H1 (cell line): ENCODE data around the gene TXNDC12. TPM values are rescaled to one million over a fixed set of nuclear protein-coding genes. Genes with fewer than 3 reads are reported as not detected.

Source experiments
- CTCF ChIA-PET: fragments of 300-600 bp; sonication (Branson Sonifier 250); formaldehyde crosslinking; loops from one replicate; lab custom pipeline; 2021; ENCODE audit not compliant: partially characterized antibody; lab: Charles Lee
- POLR2A ChIA-PET: fragments of 300-600 bp; sonication (Branson Sonifier 250); formaldehyde crosslinking; loops from one replicate; lab custom pipeline; 2021; ENCODE audit warnings: inconsistent platforms; ENCODE audit not compliant: partially characterized antibody; lab: Charles Lee
- DNase-seq, 2 experiments: peaks; one replicate each; pipeline versions ENCODE4 v3.0.0 to v3.0.0-alpha.2; 2010 to 2022; ENCODE audit warnings: low spot score in 2 of 2, low read depth in 1 of 2, mixed read lengths in 1 of 2
- FAIRE-seq: peaks from 2 replicates; lab custom pipeline; 2011; peaks lifted over from hg19 to GRCh38; lab: Jason Lieb, UNC
- H2AFZ ChIP-seq: 2 replicates; pipeline ENCODE4 v1.8.1; 2012; ENCODE audit warnings: low read length, inconsistent platforms
- H2AK5ac ChIP-seq: 2 replicates; pipeline ENCODE4 v1.6.1; 2013; ENCODE audit warnings: low read depth, low read length
- H2BK120ac ChIP-seq: replicated peaks from 2 replicates; pipeline ENCODE3; 2013; ENCODE audit warnings: low read depth, low read length, inconsistent platforms
- H2BK12ac ChIP-seq: 2 replicates; pipeline ENCODE4 v1.6.1; 2013; ENCODE audit warnings: low read depth, low read length
- H2BK15ac ChIP-seq: 2 replicates; pipeline ENCODE4 v1.6.1; 2013; ENCODE audit warnings: low read length
- H2BK20ac ChIP-seq: 2 replicates; pipeline ENCODE4 v1.6.1; 2013; ENCODE audit warnings: low read length
- H2BK5ac ChIP-seq: 2 replicates; pipeline ENCODE4 v1.6.1; 2013; ENCODE audit warnings: low read depth, low read length
- H3K14ac ChIP-seq: 2 replicates; pipeline ENCODE4 v1.6.1; 2013; ENCODE audit warnings: inconsistent platforms; ENCODE audit not compliant: insufficient read length
- H3K18ac ChIP-seq: 2 replicates; pipeline ENCODE4 v1.6.1; 2013; ENCODE audit warnings: low read length; ENCODE audit errors: extremely low read depth
- H3K23ac ChIP-seq: 2 replicates; pipeline ENCODE4 v1.6.1; 2013; ENCODE audit warnings: inconsistent platforms; ENCODE audit not compliant: insufficient read length
- H3K23me2 ChIP-seq: 2 replicates; pipeline ENCODE4 v1.6.1; 2013; ENCODE audit warnings: low read depth, low read length
- H3K27ac ChIP-seq: 2 replicates; pipeline ENCODE4 v1.6.1; 2011; ENCODE audit warnings: low read depth, low read length, inconsistent platforms
- H3K27me3 ChIP-seq, 4 experiments: replicated peaks in 1 of 4; 1 replicate in 1 of 4; 2 replicates in 3 of 4; pipeline versions ENCODE4 v1.6.1 to v1.8.1; 2011 to 2013; ENCODE audit warnings: low read length in 3 of 4, mild to moderate bottlenecking in 3 of 4, inconsistent platforms in 2 of 4, mixed read lengths in 2 of 4, moderate library complexity in 1 of 4; ENCODE audit not compliant: control insufficient read depth in 3 of 4, insufficient read depth in 3 of 4; ENCODE audit errors: extremely low read depth in 1 of 4
- H3K36me3 ChIP-seq, 4 experiments: 2 replicates each; pipeline versions ENCODE4 v1.6.1 to v1.8.1; 2011 to 2013; ENCODE audit warnings: mild to moderate bottlenecking in 4 of 4, low read length in 3 of 4, moderate library complexity in 2 of 4, control low read depth in 1 of 4, inconsistent platforms in 1 of 4; ENCODE audit not compliant: insufficient read depth in 4 of 4, control insufficient read depth in 2 of 4
- H3K4ac ChIP-seq: replicated peaks from 2 replicates; pipeline ENCODE3; 2013; ENCODE audit warnings: low read length, low read depth, mixed read lengths, inconsistent platforms; ENCODE audit not compliant: insufficient read length
- H3K4me1 ChIP-seq, 4 experiments: replicated peaks in 1 of 4; 1 replicate in 1 of 4; 2 replicates in 3 of 4; pipeline versions ENCODE4 v1.6.1 to v1.8.1; 2011 to 2013; ENCODE audit warnings: low read length in 3 of 4, inconsistent platforms in 2 of 4, mixed read lengths in 1 of 4; ENCODE audit not compliant: insufficient read depth in 4 of 4, control insufficient read depth in 3 of 4
- H3K4me2 ChIP-seq, 2 experiments: 2 replicates each; pipeline versions ENCODE4 v1.6.1 to v1.8.1; 2011 to 2013; ENCODE audit warnings: low read depth in 2 of 2, low read length in 2 of 2, control low read depth in 1 of 2, inconsistent platforms in 1 of 2, mild to moderate bottlenecking in 1 of 2; ENCODE audit not compliant: insufficient read depth in 1 of 2
- H3K4me3 ChIP-seq, 4 experiments: fragments of 200-600, 300-600 bp in 1 of 4; sonication (generic), shearing (Covaris generic), sonication (Bioruptor Twin) in 1 of 4; 2 replicates each; pipeline versions ENCODE4 v1.5.1 to v1.8.1; 2011 to 2016; ENCODE audit warnings: low read length in 4 of 4, low read depth in 3 of 4, control low read depth in 2 of 4, inconsistent platforms in 2 of 4, mild to moderate bottlenecking in 2 of 4, mixed read lengths in 1 of 4, moderate library complexity in 1 of 4; ENCODE audit not compliant: insufficient read depth in 2 of 4; ENCODE audit errors: extremely low read depth in 1 of 4
- H3K56ac ChIP-seq: replicated peaks from 2 replicates; pipeline ENCODE3; 2013; ENCODE audit warnings: low read depth, mild to moderate bottlenecking, mixed read lengths, low read length, inconsistent platforms; ENCODE audit not compliant: insufficient read length
- H3K79me1 ChIP-seq: 2 replicates; pipeline ENCODE4 v1.6.1; 2013; ENCODE audit warnings: low read depth, low read length, control low read depth
- H3K79me2 ChIP-seq, 2 experiments: 2 replicates each; pipeline versions ENCODE4 v1.6.1 to v1.8.1; 2012 to 2013; ENCODE audit warnings: low read length in 2 of 2, mild to moderate bottlenecking in 2 of 2, inconsistent platforms in 1 of 2; ENCODE audit not compliant: insufficient read depth in 2 of 2, control insufficient read depth in 1 of 2
- H3K9ac ChIP-seq, 4 experiments: replicated peaks in 1 of 4; 1 replicate in 1 of 4; 2 replicates in 3 of 4; pipeline versions ENCODE4 v1.6.1 to v1.8.1; 2011 to 2013; ENCODE audit warnings: low read depth in 3 of 4, low read length in 3 of 4, control low read depth in 2 of 4, mild to moderate bottlenecking in 2 of 4, moderate library complexity in 2 of 4, inconsistent platforms in 1 of 4; ENCODE audit errors: extremely low read depth in 1 of 4
- H3K9me3 ChIP-seq, 2 experiments: 2 replicates each; pipeline versions ENCODE4 v1.6.1 to v1.8.1; 2012 to 2013; ENCODE audit warnings: mild to moderate bottlenecking in 2 of 2, moderate library complexity in 2 of 2, control low read depth in 1 of 2, inconsistent platforms in 1 of 2, low read depth in 1 of 2, low read length in 1 of 2, mixed read lengths in 1 of 2; ENCODE audit not compliant: insufficient read depth in 2 of 2
- H4K20me1 ChIP-seq, 2 experiments: replicated peaks in 1 of 2; 2 replicates each; pipeline versions ENCODE3 to v1.8.1; 2011 to 2013; ENCODE audit warnings: inconsistent platforms in 2 of 2, low read length in 2 of 2, mild to moderate bottlenecking in 1 of 2; ENCODE audit not compliant: insufficient read depth in 2 of 2, control insufficient read depth in 1 of 2
- H4K5ac ChIP-seq: 2 replicates; pipeline ENCODE4 v1.6.1; 2013; ENCODE audit warnings: low read length, low read depth, mixed read lengths, inconsistent platforms; ENCODE audit not compliant: insufficient read length
- H4K8ac ChIP-seq: 2 replicates; pipeline ENCODE4 v1.8.0; 2013; ENCODE audit warnings: mild to moderate bottlenecking, moderate library complexity, low read length, inconsistent platforms; ENCODE audit not compliant: insufficient read depth; ENCODE audit errors: extremely low read depth
- H4K91ac ChIP-seq: replicated peaks from 2 replicates; pipeline ENCODE3; 2013; ENCODE audit warnings: low read length, mixed read lengths, inconsistent platforms; ENCODE audit not compliant: insufficient read length
- HDAC6 ChIP-seq: IDR thresholded peaks from one replicate; pipeline ENCODE4 v1.7.1; 2012; ENCODE audit warnings: low read depth, mild to moderate bottlenecking, inconsistent platforms, low read length, moderate library complexity
- KDM5A ChIP-seq: fragments of 200-600 bp; IDR thresholded peaks from 2 replicates; pipeline ENCODE4 v1.7.1; 2012; ENCODE audit warnings: mild to moderate bottlenecking, low read length, inconsistent platforms, mixed read lengths
- POLR2AphosphoS5 ChIP-seq: IDR thresholded peaks from 2 replicates; pipeline ENCODE4 v1.6.1; 2011; ENCODE audit warnings: low read depth, low read length
- WGBS, 2 experiments: shearing (Covaris generic) in 1 of 2; methylation state at CpG; one replicate each; pipeline versions ENCODE4 v1.1.6 to v1.1.7; 2013 to 2015; ENCODE audit warnings: low lambda C conversion rate in 2 of 2, mixed read lengths in 2 of 2, inconsistent platforms in 1 of 2, low coverage in 1 of 2, missing lambda C conversion rate in 1 of 2; ENCODE audit not compliant: insufficient replicate concordance in 2 of 2, insufficient coverage in 1 of 2, insufficient read length in 1 of 2; ENCODE audit errors: extremely low coverage in 1 of 2, missing lambda C conversion rate in 1 of 2; 5-methylcytosine and 5-hydroxymethylcytosine counted together
- polyA plus RNA-seq, 7 experiments: library from polyadenylated mRNA; depleted of rRNA in 3 of 7; stranded (reverse) in 5 of 7; unstranded in 2 of 7; fragments of >200 nt in 5 of 7; fragments of 200-250 nt in 2 of 7; gene quantifications; 1 replicate in 5 of 7; 2 replicates in 1 of 7; 4 replicates in 1 of 7; pipeline versions ENCODE4 v1.2.1 to v1.2.3, GENCODE V29; 2011 to 2013; ENCODE audit warnings: missing spikeins in 2 of 7, mixed read lengths in 2 of 7
- total RNA-seq: library from RNA; stranded (reverse); fragmentation: NEBNext Ultra II Directional; extraction: Animal tissue kit (Norgen Biotek cat#: 25700); gene quantifications from 2 replicates; pipeline ENCODE4 v1.2.1, GENCODE V29; 2021

TXNDC12 gene
- total and polyA plus RNA-seq, 2 of the 8 experiments (the other 6 are each of a cell fraction or from before 2014, with no cell fraction given) = 35.2 to 89.8 TPM

- no peak overlapping the region for H2AFZ ChIP-seq
- H2BK120ac ChIP-seq = no peak overlapping the region
- no peak overlapping the region for H3K27ac ChIP-seq
- no peaks in the 10 kb centered on the region for H3K79me2 ChIP-seq
- no peak overlapping the region for H3K56ac ChIP-seq
- H3K4me3 ChIP-seq = no peak overlapping the region
- H3K18ac ChIP-seq = no peak overlapping the region
- POLR2A ChIA-PET = interaction anchor here (0.6 to 0.9 kb wide), 3 partner anchors 13 to 801 kb away, joined by 3 to 5 read pairs (median 4); no protein-coding TSS in a partner anchor
- no peak overlapping the region for H3K14ac ChIP-seq
- H2BK5ac ChIP-seq = no peak overlapping the region
- no peak overlapping the region for H4K91ac ChIP-seq
- H3K4me1 ChIP-seq = no peaks in the 10 kb centered on the region
- no peak overlapping the region for H3K4ac ChIP-seq
- no peak overlapping the region for H2AK5ac ChIP-seq
- FAIRE-seq = no peak
- no peak overlapping the region for H4K8ac ChIP-seq
- H3K27me3 ChIP-seq = no peaks in the 10 kb centered on the region
- no peak overlapping the region for H3K9ac ChIP-seq
- no peaks in the 10 kb centered on the region for H4K20me1 ChIP-seq
- no peak overlapping the region for H3K23ac ChIP-seq
- H3K9me3 ChIP-seq = no peaks in the 10 kb centered on the region
- WGBS, 2 experiments = 84% methylated on average over 2 of the region's 2 CpGs; no CpG with 5 or more reads in 1 of the 2 experiments
- H3K36me3 ChIP-seq = peaks cover 21 to 55% (median 42%) of the 10 kb centered on the region in 4 experiments
- TF ChIP-seq KDM5A (no peak), HDAC6 (no peak), POLR2AphosphoS5 (no peak)
- TF ChIP-seq, all 59 proteins: peak for 0
- no peaks in the 10 kb centered on the region for H3K79me1 ChIP-seq
- H2BK15ac ChIP-seq = no peak overlapping the region
- no peak overlapping the region for H2BK20ac ChIP-seq
- DNase-seq = no peak
- CTCF ChIA-PET = interaction anchor here (1.7 kb wide), 1 partner anchor 125 kb away, joined by 5 read pairs; no protein-coding TSS in a partner anchor
- H3K4me2 ChIP-seq = no peak overlapping the region
- H3K23me2 ChIP-seq = no peaks in the 10 kb centered on the region; the same call in 1 of the 2 replicates
- no peak overlapping the region for H2BK12ac ChIP-seq
- no peak overlapping the region for H4K5ac ChIP-seq
Measured at GRCh38 chr1:52022133-52022532, 32.9 kb downstream of the TXNDC12 start.
